ENCODE results near the gene RHOD.

Gene RHOD

GRCh38 chr11:67062526-67063373 is 6.1 kb downstream of the RHOD start:
- no peak for DNase-seq

- DNase-seq = no peak
Measured at GRCh38 chr11:67066333-67066709, 9.7 kb downstream of the RHOD start.

DNA sequence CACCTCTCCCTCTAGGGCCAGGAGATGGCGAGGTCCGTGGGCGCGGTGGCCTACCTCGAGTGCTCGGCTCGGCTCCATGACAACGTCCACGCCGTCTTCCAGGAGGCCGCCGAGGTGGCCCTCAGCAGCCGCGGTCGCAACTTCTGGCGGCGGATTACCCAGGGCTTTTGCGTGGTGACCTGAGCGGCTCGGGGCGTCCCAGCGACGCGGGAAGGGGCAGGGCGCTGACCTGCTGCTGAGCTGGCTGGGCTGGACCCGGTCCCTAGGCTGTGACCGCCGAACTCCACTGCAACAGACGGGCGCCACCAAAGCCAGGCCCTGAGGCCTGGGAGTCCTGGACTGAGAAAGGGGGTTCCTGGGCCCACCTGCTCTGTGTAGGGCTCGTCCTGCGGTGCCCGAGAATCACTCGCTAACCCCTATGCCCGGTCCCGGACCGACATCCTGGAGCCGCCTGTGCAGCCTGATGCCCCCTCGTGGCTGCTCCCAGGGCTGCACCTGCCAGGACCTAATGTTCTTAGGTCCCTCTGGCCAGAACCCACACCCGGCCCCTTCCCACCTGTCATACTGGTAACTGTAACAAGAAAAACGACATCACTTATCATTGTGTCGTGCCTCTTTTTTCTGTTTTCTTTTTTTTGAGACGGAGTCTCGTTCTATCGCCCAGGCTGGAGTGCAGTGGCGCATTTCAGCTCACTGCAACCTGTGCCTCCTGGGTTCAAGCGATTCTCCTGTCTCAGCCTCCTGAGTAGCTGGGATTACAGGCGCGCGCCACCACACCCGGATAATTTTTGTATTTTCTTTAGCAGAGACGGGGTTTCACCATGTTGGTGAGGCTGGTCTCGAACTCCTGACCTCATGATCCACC is 15.0 kb downstream of the RHOD start:
- peak; percentile 42 to 71 (median 58) for DNase-seq

- no peak for DNase-seq
Measured at GRCh38 chr11:67072295-67072694, 15.6 kb downstream of the RHOD start.

DNA sequence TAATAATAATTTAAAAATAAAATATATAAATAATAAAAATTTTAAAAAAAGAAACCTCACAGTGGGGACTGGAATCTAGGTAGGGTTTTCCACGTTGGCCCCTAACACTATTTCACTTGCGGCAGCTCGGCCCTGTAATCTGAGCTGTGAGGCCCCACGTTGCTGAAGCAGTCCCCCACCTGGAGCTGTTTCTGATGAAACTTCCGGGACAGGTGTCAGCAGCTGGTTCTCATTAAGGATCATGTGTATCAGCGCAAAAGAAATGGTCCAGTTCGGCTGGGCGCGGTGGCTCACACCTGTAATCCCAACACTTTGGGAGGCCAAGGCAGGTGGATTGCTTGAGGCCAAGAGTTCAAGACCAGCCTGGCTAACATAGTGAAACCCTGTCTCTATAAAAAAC is 17.3 kb downstream of the RHOD start:
- no peak for DNase-seq

GRCh38 chr11:67076202-67076601 is 19.6 kb downstream of the RHOD start:
- no peak for DNase-seq

DNA sequence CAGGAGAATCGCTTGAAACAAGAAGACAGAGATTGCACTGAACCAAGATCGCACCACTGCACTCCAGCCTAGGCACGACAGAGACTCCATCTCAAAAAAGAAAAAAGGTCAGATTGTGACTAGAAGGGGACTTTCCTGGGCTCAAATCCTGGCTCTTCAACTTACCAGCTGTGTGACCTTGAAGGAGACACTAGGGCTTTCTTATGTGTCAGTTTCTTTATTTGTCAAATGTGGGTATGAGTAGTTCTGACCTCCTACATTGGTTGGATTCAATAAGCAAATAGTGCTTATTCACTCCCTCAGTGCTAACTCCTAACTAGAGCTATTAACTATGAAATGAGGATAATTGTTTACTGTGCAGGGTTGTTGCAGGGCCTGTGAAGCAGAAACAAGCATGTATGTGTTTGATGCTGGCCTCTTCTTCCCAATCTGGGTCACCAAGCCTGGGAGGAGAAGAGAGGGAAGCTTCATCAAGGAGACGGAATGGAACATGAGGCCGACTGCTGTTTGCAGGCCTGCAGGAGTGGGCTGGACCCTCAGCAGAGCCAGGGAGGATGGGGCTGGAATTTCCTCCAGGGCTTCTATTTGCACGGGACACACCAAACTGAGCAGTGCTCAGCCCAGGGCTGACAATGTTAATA is 22.5 kb downstream of the RHOD start:
- no peak for DNase-seq

DNA sequence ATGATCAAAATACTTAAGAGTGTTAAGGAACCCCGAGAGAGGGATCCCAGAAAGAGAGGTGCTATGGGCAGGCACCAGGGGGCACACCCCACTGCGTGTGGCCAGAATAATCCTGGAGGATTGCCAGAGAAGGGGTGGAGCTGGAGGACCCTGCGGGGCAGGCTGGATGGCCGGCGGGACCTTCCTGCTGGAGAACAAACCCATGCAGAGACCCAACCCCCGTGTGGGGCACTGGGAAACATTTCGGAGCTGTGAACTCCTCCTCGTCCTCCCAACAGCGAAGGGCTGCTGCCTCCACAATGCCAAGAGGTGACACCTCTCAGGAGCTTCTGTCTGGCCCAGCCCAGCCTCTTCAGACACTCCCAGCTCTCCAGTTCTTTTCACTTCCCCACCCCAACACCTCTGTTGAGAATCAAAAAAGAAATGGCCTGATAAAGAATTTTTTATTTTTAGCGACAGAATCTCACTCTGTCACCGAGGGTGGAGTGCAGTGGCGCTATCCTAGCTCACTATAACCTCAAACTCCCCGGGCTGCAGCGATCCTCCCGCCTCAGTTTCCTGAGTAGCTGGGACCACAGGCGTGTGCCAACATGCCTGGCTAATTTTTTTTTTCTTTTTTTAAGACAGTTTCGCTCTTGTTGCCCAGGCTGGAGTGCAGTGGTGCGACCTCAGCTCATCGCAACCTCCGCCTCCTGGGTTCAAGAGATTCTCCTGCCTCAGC is 25.6 kb downstream of the RHOD start:
- DNase-seq = no peak

GRCh38 chr11:67083786-67084366 is 27.2 kb downstream of the RHOD start:
- no peak for DNase-seq

GRCh38 chr11:67085617-67086016 is 29.0 kb downstream of the RHOD start:
- no peak for DNase-seq

DNA sequence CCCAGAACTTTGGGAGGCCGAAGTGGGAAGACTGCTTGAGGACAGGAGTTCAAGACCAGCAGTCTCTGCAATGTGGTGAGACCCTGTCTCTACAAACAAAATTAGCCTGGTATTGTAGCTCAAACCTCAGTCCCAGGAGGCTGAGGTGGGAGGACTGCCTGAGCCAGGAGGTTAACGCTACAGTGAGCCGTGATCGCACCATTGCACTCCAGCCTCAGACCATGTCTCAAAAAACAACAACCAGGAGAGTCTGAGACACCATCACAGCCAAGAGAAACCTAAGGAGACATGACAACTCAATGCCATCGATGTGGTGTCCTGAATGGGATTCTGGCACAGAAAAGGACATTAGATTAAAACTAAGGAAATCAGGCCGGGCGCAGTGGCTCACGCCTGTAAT is 34.1 kb downstream of the RHOD start:
- no peak for DNase-seq

DNA sequence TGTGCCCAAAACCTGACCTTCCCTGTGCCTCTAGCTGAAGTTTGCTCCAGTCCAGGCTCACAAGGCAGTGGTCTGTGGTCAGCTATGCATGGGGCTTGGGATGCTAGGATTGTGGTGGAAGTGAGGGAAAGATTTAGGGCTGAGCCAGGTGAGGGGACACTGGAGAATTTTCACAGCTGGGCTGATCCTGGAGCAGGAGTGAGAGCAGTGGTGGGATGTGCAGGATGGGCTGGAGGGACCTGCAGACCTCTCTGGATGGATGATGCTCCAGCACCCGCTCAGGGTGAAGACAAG is 38.5 kb downstream of the RHOD start:
- no peak for DNase-seq

- no peak for DNase-seq
Measured at GRCh38 chr11:67098799-67099429, 42.3 kb downstream of the RHOD start.

GRCh38 chr11:67099831-67100324 is 43.2 kb downstream of the RHOD start:
- DNase-seq = no peak

- DNase-seq = no peak
Measured at GRCh38 chr11:67102664-67103063, 46.0 kb downstream of the RHOD start.

GRCh38 chr11:67105964-67106363 is 49.3 kb downstream of the RHOD start:
- no peak for DNase-seq

- no peak for DNase-seq
Measured at GRCh38 chr11:67111261-67111660, 54.6 kb downstream of the RHOD start.

GRCh38 chr11:67113231-67113721 is 56.6 kb downstream of the RHOD start:
- DNase-seq = no peak

GRCh38 chr11:67114275-67114896 is 57.7 kb downstream of the RHOD start:
- no peak for DNase-seq

DNA sequence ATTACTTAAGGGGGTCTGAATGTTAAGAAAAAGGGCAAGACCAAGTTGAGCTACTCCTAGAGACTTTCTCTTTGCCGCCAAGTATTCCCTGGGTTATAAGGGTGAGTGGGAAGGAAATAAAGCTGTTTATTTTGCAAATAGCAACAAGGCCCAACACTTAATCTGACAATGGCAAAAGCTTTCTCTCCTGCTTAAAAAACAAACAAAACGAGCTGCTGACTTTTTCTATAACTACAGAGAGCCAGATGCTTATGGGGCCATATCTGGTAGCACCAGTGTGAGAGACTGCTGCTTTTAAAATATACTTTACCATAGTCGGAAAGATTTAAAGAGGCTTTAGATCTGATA is 60.1 kb downstream of the RHOD start:
- no peak for DNase-seq

DNA sequence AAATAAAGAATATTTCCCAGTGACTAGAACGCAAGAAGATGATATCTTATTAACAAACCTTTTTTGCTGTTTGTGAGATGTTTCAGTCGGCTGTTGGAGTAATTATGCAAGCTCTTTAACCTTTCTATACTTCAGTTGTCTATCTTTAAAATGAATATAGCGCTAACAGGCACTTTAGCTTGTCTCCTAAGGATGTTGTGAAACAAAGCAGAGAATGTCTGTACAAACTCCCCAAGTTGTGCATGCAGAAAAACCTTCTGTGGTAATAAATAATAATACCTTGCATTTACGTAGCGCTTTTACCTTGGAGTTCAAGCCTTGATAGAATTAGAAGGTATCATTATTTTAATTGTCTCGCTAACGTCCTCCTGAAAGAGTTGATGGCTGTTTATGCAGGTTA is 60.5 kb downstream of the RHOD start:
- no peak for DNase-seq

All from T-helper 1 cell (primary cell).